ENCODE measurements around the gene HPS4.

DNA sequence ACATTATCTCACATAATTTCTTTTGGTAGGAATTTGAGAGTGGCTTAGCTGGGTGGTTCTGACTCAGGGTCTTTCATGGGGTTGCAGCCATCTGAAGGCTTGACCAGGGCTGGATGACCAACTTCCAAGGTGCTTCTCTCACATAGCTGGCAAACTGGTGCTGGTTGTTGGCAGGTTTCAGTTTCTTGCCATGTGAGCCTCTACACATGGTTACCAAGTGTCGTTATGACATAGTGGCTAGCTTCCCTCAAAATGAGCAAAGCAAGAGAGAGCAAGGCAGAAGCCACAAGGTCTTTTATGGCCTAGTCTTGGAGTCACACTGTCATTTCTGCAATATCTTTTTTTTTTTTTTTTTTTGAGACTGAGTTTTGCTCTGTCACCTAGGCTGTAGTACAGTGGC is 32.9 kb upstream of the HPS4 start:
- no peak for TF ChIP-seq POLR2AphosphoS5 (IDR thresholded peaks at IDR 0.05)
- TF ChIP-seq POLR2A (IDR thresholded peaks at IDR 0.05) = no peak
